ENCODE results near the gene SH2D1B. TPM values are rescaled to one million over a fixed set of nuclear protein-coding genes. Genes with fewer than 3 reads are reported as not detected.

The SH2D1B gene
- total RNA-seq, 3 donors from 2014 or later: 0.33 TPM; not detected in 2

GRCh38 chr1:162360237-162360873, 51.6 kb downstream of the SH2D1B start:
- DNase-seq (ENCODE audit: low spot score in 2 of 2): no peak
- no peaks in the 10 kb centered on the region for H3K36me3 ChIP-seq
- no peak for TF ChIP-seq POLR2A (IDR thresholded peaks at IDR 0.05)
- no peak for TF ChIP-seq POLR2AphosphoS5 (IDR thresholded peaks at IDR 0.05)
- TF ChIP-seq, protein P1, sequence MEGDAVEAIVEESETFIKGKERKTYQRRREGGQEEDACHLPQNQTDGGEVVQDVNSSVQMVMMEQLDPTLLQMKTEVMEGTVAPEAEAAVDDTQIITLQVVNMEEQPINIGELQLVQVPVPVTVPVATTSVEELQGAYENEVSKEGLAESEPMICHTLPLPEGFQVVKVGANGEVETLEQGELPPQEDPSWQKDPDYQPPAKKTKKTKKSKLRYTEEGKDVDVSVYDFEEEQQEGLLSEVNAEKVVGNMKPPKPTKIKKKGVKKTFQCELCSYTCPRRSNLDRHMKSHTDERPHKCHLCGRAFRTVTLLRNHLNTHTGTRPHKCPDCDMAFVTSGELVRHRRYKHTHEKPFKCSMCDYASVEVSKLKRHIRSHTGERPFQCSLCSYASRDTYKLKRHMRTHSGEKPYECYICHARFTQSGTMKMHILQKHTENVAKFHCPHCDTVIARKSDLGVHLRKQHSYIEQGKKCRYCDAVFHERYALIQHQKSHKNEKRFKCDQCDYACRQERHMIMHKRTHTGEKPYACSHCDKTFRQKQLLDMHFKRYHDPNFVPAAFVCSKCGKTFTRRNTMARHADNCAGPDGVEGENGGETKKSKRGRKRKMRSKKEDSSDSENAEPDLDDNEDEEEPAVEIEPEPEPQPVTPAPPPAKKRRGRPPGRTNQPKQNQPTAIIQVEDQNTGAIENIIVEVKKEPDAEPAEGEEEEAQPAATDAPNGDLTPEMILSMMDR (IDR thresholded peaks at IDR 0.05): no peak
- no peaks in the 10 kb centered on the region for H3K4me1 ChIP-seq
- no peaks in the 10 kb centered on the region for H3K9me3 ChIP-seq
- intact Hi-C loops (cut with DNase I; ENCODE audit: low total_unique reads): no loop called here
- no peaks in the 10 kb centered on the region for H3K27me3 ChIP-seq
- no peak overlapping the region for H3K27ac ChIP-seq
- H3K4me3 ChIP-seq: no peak overlapping the region

- no peaks in the 10 kb centered on the region for H3K27me3 ChIP-seq
- no peak for DNase-seq (ENCODE audit: low spot score in 2 of 2)
- no peak overlapping the region for H3K4me3 ChIP-seq
- H3K27ac ChIP-seq: no peak overlapping the region
- intact Hi-C loops (cut with DNase I; ENCODE audit: low total_unique reads): no loop called here
- no peaks in the 10 kb centered on the region for H3K4me1 ChIP-seq
- TF ChIP-seq POLR2A (IDR thresholded peaks at IDR 0.05) (no peak), POLR2AphosphoS5 (IDR thresholded peaks at IDR 0.05) (no peak)
- TF ChIP-seq, protein P1 (IDR thresholded peaks at IDR 0.05): no peak
- H3K36me3 ChIP-seq: no peaks in the 10 kb centered on the region
- H3K9me3 ChIP-seq: no peaks in the 10 kb centered on the region
Observed at GRCh38 chr1:162359523-162360236, 52.3 kb downstream of the SH2D1B start.

GRCh38 chr1:162358928-162359327, 53.0 kb downstream of the SH2D1B start:
- H3K4me1 ChIP-seq: no peaks in the 10 kb centered on the region
- H3K36me3 ChIP-seq: no peaks in the 10 kb centered on the region
- DNase-seq (ENCODE audit: low spot score in 2 of 2): no peak
- H3K27ac ChIP-seq: no peak overlapping the region
- no peak for TF ChIP-seq POLR2AphosphoS5 (IDR thresholded peaks at IDR 0.05)
- TF ChIP-seq, protein P1 (IDR thresholded peaks at IDR 0.05): no peak
- no peak for TF ChIP-seq POLR2A (IDR thresholded peaks at IDR 0.05)
- no peaks in the 10 kb centered on the region for H3K9me3 ChIP-seq
- H3K27me3 ChIP-seq: no peaks in the 10 kb centered on the region
- intact Hi-C loops (cut with DNase I; ENCODE audit: low total_unique reads): no loop called here
- no peak overlapping the region for H3K4me3 ChIP-seq

DNA sequence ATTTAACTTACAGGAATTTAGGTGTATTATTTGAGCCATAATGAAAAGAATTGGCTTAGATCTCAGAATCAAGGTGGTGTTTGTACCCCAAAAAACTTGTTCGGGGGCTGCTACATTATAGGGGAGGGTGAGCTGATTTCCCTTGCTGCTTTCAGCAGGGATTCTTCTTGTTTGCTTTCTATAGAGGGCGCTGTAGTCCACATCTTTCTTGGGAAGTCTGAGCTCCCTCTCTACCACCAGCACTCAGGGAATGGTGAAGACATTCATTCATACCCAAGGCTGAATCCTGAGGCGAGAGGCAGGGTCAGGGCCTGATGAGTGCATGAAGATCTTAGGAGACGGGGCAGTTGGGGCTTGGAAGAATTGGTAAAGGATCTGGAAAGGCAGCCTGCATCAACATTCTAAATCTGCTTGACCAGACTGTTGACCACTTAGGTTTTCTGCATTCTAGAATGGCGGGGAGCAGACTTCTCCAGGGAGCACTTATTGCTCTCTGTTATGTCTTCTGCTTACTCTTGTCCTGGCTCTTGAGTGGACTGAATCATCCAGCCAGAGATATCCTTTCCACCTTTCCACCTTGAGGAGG, 54.2 kb downstream of the SH2D1B start:
- Histone ChIP-seq H3K36me3 (no peaks in the 10 kb centered on the region), H3K4me3 (no peak overlapping the region), H3K4me1 (no peaks in the 10 kb centered on the region), H3K27ac (no peak overlapping the region), H3K9me3 (no peaks in the 10 kb centered on the region), H3K27me3 (no peaks in the 10 kb centered on the region)
- intact Hi-C loops (cut with DNase I; ENCODE audit: low total_unique reads): no loop called here
- DNase-seq (ENCODE audit: low spot score in 2 of 2): no peak
- no peak for TF ChIP-seq POLR2A (IDR thresholded peaks at IDR 0.05)
- no peak for TF ChIP-seq POLR2AphosphoS5 (IDR thresholded peaks at IDR 0.05)
- TF ChIP-seq, protein P1 (IDR thresholded peaks at IDR 0.05): peak in 1 of 3 donors; percentile 18

DNA sequence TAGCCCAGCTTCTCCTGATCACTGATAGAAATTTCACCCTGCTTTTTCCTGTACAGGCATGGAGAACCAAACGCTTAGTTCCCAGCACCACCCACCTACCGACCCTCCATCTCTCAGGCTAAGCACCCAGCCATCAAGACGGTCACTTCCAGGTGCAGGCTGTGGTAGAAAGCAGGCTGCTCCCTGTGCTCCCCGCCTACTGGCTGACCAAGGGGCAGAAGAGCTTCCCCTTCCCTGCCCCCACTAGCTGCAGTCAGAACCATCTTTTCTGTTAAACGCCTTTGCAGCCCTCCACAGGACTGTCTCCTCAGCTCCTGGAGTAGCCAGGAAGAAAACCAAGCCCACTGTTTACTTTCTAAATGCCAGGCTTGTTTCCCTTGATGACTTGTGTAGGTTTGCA, 58.2 kb downstream of the SH2D1B start:
- TF ChIP-seq POLR2A (IDR thresholded peaks at IDR 0.05) (no peak), POLR2AphosphoS5 (IDR thresholded peaks at IDR 0.05) (no peak)
- TF ChIP-seq, protein P1 (IDR thresholded peaks at IDR 0.05): no peak
- H3K9me3 ChIP-seq: no peaks in the 10 kb centered on the region
- H3K4me3 ChIP-seq: no peak overlapping the region
- H3K27me3 ChIP-seq: no peaks in the 10 kb centered on the region
- H3K36me3 ChIP-seq: no peaks in the 10 kb centered on the region
- H3K27ac ChIP-seq: no peak overlapping the region
- no peaks in the 10 kb centered on the region for H3K4me1 ChIP-seq
- intact Hi-C loops (cut with DNase I; ENCODE audit: low total_unique reads): no loop called here
- no peak for DNase-seq (ENCODE audit: low spot score in 2 of 2)

Measured in breast epithelium (tissue), 4 donors.